Measurements from ENCODE around the gene KIF16B.
A peak's percentile ranks its signal among the peaks of the same experiment; 100 is the strongest.
"Not testable (repeated sequence)": the region's sequence is repeated elsewhere in the genome, so short reads cannot be mapped to it uniquely, and the experiment has no call there.

Gene KIF16B

DNA sequence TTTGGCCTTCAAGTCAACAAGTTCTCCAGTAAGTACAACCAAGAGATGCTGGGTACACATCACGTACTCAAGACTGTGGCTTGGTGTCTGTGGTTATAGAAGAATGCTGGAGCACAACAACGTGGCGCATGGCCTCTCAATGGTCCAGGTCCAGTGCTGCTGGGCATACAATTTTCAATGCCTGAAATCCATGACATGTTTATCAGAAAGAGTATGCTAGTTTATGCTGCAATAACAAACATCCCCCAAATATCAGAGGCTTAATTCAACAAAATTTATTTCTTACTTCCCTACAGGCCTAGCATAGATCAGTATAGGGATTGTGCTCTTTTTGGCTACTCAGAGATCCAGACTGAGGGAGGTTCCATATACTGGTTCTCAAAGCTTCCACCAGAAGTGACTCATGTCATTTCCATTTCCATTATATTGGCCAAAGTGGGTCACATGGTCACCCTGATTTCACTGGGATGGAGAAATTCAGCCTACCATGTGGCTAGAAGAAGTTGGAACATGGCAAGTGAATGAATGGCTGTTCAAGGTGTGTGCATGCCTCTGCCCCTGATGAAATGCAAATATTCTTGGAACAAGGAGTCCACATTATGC, 33.3 kb upstream of the KIF16B start:
- peak overlapping the region; percentile 93 for H3K27ac ChIP-seq
- TF ChIP-seq, protein P1, sequence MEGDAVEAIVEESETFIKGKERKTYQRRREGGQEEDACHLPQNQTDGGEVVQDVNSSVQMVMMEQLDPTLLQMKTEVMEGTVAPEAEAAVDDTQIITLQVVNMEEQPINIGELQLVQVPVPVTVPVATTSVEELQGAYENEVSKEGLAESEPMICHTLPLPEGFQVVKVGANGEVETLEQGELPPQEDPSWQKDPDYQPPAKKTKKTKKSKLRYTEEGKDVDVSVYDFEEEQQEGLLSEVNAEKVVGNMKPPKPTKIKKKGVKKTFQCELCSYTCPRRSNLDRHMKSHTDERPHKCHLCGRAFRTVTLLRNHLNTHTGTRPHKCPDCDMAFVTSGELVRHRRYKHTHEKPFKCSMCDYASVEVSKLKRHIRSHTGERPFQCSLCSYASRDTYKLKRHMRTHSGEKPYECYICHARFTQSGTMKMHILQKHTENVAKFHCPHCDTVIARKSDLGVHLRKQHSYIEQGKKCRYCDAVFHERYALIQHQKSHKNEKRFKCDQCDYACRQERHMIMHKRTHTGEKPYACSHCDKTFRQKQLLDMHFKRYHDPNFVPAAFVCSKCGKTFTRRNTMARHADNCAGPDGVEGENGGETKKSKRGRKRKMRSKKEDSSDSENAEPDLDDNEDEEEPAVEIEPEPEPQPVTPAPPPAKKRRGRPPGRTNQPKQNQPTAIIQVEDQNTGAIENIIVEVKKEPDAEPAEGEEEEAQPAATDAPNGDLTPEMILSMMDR (conservative IDR thresholded peaks at IDR 0.05): no peak

DNA sequence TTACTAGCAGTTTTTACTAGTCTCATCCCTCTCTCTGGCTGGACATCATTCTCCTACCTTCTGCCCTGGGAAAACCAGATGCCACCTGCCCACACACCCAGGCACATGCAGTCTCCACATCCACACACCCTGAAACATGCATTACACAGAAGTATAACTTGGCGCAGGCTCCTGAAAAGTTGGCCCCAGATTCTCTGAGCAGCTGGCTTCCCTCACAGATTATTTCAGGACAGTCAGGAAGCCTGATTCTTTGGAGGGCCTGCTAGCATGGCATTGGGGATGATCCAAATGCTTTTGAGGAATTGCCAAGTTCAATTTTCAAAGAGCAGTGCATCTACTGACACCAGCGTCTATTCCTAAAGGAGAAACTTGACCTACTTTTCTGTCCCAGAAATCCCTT, 27.8 kb upstream of the KIF16B start:
- TF ChIP-seq, protein P1 (conservative IDR thresholded peaks at IDR 0.05): no peak
- no peak overlapping the region for H3K27ac ChIP-seq

DNA sequence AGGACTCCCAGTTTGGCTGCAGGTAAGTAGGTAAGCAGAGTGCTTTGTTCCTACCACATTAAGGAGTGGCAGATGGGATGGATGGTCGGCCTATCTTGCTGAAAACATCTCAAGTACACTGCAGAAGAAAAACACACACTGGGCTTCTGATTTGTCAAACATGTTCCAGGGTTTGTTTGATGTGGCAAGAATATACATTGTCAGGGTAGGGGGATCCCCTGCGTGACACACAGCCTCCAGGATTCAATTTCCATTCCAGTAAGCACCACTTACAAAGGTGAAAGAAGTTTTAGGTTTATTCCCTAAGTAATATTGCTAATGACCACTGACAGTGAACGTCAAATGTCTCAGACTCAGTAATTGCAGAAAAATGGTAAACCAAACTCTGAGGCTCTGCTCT, 26.0 kb upstream of the KIF16B start:
- no peak overlapping the region for H3K27ac ChIP-seq
- TF ChIP-seq, protein P1 (conservative IDR thresholded peaks at IDR 0.05): no peak

DNA sequence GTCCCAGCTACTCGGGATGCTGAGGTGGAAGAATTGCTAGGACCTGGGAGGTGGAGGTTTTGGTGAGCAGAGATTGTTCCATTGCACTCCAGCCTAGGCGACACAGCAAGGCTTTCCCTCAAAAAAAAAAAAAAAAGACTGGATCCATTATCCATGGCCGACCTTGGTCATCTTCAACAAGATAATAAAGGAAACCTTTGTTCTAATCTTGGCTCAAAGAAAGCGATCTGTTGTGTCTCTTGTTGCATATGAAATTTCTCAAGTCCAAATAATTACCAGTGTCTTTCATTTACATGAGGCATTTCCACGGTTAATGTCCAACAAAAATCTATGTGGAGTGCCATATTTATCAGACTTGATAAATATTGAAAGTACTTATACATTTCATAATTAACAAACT, 23.7 kb upstream of the KIF16B start:
- TF ChIP-seq, protein P1 (conservative IDR thresholded peaks at IDR 0.05): no peak

DNA sequence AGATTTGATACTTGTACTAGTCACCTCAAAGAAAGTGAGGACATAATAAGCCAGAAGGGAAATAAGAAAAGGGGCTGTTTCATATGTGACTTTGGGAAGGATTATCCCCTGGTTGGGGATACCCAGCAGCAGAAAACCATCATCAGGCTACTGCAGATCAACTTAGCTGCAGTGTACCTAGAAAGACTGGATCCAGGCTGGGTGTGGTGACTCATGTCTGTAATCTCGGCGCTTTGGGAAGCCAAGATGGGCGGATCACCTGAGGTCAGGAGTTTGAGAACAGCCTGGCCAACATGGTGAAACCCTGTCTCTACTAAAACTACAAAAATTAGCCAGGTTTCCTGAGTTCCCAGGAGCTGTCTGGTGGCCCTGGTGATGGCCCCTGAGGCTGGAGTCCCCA, 23.2 kb upstream of the KIF16B start:
- not testable (repeated sequence) for H3K27ac ChIP-seq

More for the DNA sequence above, 23.7 kb upstream of the KIF16B start:
- H3K27ac ChIP-seq: no peak overlapping the region

DNA sequence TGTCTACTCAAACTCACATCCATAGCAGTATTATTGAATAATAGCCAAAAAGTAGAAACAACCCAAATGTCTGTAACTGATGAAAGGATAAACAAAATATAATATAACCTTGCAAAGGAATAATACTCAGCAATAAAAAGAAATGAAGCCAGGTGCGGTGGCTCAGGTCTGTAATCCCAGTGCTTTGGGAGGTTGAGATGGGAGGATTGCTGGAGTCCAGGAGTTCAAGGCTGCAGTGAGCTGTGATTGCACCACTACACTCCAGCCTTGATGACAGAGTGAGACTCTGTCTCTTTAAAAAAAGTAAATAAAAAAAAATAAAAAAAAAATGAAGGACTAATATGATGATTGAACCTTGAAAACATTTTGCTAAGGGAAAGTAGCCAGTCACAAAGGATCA, 22.1 kb upstream of the KIF16B start:
- H3K27ac ChIP-seq: no peak overlapping the region
- TF ChIP-seq, protein P1 (conservative IDR thresholded peaks at IDR 0.05): no peak

DNA sequence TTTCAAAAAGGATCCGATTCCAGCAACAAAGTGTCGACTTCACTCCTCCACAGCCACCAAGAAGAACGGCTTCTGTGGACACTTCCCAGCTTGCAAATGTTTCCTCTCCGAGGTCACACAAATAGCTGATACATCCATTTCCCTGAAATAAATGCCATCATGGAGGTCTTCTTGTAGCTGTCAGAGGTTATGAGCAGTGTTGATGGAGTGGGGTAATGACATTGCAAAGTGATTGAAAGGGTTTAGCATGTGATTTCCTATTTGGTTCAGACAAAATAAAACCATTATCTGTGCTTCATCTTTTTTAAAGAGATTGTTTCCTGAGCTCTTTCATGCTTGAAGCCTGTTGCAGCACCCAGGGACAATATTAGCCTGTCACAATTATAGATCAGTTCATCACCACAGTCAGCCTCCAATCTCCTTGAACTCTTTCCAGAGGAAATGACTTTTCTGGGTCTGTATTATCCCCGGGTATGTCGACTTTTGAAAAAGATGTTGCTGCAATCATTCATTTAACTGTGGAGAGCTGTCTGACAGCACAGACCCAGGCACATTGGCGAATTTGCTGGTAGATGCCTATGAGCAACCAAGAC, 16.9 kb upstream of the KIF16B start:
- TF ChIP-seq, protein P1 (conservative IDR thresholded peaks at IDR 0.05): no peak
- H3K27ac ChIP-seq: no peak overlapping the region

DNA sequence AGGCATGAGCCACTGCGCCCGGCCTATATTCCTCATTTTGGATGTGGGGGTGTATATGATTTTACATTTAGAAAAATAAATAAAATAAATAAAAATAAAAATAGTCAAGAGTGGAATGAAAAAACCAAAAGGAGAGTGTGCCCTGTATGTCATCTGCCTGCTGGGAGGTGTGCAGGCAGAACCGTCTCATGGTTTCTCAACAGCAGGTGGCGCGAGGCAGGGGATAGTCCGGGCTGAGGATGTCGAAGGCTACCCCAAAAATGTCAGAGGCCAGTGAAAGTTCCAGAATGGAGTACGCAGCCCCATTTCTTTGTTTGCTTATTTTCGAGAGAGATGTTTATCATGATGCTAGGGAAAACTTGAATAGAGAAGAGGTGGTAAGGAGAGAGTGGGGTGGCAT, 16.4 kb upstream of the KIF16B start:
- TF ChIP-seq, protein P1 (conservative IDR thresholded peaks at IDR 0.05): no peak
- H3K27ac ChIP-seq: no peak overlapping the region
